Stimulated activated CD8-positive, alpha-beta memory T cell treated with anti-CD3 and anti-CD28 coated beads, Interleukin-12 subunit alpha, Interleukin-12 subunit beta, amount 100 ng/mL, for 24 hours (primary cell): ENCODE data around the gene MYO1C.
A peak's percentile ranks its signal among the peaks of the same experiment; 100 is the strongest.
"Not testable (repeated sequence)": the region's sequence is repeated elsewhere in the genome, so short reads cannot be mapped to it uniquely, and the experiment has no call there.

Source experiments
- DNase-seq: peaks from one replicate; pipeline ENCODE4 v3.0.0-alpha.2; 2020; ENCODE audit errors: extremely low read depth

Gene MYO1C, protein sequence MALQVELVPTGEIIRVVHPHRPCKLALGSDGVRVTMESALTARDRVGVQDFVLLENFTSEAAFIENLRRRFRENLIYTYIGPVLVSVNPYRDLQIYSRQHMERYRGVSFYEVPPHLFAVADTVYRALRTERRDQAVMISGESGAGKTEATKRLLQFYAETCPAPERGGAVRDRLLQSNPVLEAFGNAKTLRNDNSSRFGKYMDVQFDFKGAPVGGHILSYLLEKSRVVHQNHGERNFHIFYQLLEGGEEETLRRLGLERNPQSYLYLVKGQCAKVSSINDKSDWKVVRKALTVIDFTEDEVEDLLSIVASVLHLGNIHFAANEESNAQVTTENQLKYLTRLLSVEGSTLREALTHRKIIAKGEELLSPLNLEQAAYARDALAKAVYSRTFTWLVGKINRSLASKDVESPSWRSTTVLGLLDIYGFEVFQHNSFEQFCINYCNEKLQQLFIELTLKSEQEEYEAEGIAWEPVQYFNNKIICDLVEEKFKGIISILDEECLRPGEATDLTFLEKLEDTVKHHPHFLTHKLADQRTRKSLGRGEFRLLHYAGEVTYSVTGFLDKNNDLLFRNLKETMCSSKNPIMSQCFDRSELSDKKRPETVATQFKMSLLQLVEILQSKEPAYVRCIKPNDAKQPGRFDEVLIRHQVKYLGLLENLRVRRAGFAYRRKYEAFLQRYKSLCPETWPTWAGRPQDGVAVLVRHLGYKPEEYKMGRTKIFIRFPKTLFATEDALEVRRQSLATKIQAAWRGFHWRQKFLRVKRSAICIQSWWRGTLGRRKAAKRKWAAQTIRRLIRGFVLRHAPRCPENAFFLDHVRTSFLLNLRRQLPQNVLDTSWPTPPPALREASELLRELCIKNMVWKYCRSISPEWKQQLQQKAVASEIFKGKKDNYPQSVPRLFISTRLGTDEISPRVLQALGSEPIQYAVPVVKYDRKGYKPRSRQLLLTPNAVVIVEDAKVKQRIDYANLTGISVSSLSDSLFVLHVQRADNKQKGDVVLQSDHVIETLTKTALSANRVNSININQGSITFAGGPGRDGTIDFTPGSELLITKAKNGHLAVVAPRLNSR

DNA sequence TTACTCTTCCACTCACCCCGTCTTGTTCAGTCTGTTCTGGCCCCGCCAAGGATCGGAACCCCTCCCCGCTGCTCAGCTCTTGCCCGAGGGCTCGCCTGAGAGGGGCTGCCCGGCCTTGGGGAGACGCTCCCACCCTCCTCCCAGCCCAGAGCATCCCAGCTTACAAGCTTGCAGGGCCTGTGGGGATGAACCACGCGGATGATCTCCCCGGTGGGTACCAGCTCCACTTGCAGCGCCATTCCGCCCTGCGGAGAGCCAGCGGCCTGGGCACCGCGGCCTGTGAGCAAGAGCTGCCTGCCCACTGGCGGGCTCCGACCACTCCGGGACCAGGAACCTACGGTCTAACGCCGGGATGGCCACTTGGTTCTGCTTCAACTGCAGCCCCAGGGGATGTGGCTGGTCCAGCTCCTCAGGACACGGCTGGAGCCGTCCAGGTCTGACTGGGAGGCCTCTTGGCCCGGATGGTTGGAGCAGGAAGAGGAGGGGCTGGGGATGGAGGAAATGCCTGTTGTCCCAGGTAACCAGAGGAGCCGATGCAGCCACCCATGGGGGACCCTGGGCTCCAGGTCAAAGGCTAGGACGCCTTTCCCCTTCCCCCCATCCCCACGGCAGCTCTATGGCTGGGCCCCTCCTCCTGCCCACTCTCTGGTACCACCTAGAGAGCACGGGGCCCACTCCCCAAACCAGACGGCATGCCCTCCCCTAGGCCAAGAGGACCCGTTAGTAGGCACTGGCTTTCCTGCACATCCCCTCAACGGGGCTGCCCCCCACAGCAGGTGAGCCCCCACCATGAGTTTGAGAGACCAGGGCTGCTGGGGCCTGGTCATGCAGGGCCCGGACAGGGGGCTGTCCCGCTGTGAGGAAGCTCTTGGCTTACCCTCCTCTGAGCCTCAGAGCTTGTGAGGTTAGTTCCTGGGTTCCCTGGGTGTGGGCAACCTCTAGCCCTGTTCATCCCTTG is at the start of gene MYO1C:
Gene MYO1C (minus strand): TSS at position 438 of the 958 bp plus-strand sequence. CDS start 199 bp downstream, at position 239.
- DNase-seq = no peak

DNA sequence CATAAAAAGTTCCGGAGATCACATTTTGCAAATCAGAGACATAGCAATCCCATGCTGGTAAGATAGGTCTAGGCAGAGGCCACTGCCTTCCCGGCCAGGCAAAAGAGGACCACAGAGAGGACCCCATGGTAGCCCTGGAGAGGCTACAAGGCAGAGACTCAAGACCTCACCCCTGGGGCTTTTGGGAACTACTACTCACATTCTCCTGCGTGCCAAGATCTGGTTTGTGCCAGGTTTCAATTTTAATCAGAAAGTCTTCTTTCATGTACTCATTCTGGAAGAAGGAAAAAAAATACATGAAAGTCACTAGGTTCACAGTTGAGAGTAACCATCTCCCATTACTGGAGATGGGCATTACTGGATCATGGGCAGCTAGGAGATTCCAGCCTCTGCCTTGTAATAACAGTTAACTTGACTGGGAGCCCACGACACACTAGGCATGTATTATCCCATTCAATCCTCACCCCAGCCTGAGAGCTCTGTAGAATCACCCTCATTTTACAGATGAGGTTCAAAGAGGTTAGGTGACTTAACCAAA is 49.0 kb upstream of the MYO1C start:
- no peak for DNase-seq

DNA sequence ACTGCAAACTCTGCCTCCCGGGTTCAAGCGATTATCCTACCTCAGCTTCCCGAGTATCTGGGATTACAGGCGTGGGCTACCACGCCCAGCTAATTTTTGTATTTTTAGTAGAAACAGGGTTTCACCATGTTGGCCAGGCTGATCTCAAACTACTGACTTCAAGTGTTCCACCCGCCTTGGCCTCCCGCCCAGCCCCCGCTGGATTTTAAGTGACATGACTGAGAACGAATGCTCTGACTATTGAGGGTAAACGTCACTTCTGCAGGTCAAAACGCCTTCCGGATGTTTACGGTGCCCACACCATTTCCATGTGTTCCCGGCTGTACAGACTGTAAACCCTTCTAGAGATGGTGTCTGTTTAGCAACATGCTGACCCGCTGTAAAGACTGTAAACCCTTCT is 47.3 kb upstream of the MYO1C start:
- no peak for DNase-seq

DNA sequence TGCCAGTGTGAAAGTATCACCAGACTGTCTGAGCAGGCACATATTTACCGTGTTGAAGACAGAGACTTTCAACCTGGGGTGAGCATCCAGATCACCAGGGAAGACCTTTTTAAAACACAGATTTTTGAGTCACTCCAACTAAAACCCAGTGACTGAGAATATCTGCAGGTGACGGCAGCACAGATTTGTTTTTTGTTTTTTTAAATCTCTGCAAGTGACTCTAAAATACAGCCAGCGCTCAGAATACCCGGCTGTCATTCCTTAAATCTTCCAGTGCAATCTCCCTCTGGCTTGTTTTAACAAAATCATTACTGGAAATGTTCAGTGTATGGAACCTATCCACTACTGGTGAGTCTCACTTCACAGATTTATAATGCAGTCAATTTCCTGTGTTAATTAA is 43.3 kb upstream of the MYO1C start:
- no peak for DNase-seq

DNA sequence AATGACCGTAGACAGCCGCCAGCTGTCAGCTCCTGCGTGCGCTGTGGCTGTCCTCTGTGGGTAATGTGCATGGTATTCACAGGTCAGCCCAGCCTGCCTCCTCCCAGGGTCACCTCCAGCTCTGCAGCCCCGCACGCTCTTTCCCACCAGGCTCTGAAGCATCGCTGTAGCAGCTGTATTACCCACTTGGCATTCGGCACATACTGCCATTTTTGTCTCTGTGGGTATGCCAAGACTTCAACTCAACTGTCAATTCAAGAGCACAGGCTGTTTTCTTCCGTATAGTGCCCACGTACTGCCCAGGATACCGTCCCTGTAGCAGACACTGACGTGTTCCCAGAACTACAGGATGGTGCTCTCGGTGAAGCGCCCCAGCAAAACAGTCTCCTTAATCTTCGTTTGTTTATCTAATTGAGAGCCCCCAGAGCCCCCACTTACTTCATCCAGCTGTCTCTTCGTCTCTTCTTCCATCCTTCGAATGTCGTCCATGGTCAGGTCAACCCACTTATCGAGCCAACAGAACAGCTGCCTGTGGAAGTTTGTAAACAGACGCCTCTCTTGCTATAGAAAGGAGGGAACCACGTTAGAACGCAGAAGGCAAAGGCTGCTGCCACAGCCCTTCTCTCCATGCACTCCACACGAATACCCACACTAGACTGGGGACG is 41.3 kb upstream of the MYO1C start:
- no peak for DNase-seq

DNA sequence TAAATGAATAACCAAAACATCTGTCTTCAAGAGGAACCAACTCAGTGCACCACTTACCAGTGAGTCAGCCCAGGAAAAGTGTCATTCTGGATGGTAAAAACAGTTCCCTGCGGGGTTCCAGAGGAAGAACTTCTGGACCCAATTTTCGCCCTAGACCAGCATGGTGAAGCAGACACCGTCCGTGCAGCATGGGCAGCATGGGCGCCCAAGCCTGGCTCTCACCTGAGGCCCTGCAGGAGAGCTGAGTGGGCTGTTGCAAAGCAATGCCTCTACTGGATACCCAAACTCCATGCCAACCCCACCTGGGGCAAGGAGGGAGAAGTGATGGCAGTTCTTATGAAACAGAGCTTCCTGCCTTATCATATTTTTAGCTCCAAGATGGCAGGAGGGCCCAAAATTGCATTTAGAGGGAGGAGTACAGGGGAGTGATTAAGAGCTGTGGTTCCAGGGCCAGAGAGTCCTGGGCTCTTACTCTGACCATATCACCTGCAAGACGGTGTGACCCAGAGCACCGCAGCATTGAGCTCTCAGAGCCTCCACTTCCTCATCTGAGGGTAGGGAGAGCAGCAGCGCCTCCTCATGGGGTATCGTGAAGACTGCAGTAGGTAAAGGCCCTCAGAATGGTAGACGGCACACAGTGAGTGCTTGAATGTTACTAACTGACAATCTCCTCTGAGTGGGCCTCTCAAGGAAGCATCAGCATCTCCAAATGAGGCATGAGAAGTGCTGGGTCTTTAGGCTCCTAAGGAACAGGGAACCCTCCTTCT is 40.5 kb upstream of the MYO1C start:
- DNase-seq = no peak

DNA sequence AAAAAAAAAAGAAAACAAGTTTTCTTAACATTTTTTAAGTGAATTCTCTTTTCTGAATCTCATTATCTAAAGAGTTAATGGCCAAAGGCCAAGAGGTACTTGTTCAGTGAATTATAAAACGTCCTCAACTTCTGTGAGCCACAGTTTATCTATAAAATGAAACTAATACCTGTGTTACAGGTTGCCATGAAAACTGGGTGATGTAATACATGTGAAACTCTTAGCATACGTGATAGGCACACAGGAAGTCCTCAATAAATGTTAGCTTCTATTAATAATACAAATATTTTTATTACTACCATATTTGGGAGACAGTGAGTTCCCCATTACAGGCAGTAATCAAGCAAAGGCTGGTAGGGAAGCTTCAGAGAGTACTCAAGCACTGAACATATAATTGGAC is 37.4 kb upstream of the MYO1C start:
- DNase-seq = no peak

DNA sequence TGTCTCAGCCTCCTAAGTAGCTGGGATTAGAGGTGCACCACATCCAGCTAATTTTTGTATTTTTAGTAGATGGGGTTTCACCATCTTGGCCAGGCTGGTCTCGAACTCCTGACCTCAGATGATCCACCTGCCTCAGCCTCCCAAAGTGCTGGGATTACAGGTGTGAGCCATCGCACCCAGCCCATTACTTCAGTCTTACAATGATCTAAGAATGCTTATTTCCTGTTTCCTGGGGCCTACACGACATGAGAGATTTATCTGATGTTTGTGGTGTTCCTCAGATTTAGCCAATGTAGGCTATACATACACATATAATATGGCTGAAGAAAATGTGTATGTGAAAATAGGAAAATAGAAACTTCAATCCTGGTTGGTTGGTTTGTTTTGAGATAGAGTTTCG is 34.4 kb upstream of the MYO1C start:
- not testable (repeated sequence) for DNase-seq

DNA sequence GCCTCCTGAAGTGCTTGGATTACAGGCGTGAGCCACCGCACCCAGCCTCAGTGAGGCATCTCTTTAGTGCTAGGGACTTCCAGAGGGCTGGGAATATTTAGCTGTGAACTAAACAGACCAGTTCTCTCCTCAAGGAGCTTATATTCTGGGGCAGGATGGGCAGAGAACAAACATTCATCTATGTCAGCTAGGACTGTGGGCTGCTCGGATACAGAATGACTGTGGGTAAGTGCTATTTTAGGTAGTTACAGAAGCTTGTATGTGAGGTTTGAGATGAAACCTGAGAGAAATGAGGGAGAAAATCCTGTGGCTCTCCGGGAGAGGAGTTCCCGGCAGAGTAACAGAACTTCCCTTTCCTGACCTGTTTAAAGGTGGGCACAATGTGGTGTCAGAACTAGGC is 30.1 kb upstream of the MYO1C start:
- no peak for DNase-seq

DNA sequence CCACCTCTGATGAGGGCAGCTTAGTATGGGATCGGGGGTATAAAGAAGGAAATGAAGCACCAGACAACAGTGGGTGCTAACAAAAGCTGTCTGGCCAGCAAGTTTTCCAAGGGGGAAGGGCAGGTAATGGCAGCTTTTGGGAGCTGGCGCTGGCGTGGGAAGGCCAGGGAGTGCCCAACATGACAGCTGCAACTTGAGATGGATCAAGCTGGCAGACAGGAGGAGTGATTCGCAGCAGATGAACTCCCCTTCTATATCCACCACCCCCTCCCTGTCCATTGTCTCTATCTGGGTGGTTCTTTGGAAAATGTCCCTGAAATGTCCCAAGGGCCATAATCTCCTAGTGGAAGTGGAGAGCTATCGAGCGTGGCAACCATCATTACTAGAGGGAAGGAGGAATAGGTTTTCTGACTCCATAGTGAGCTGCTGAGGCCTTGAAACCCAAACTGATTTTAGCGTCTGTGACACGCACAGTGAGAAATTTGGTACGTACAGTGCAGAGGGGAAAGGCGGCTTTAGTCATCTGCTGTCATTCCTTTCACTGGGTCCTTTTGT is 28.7 kb upstream of the MYO1C start:
- DNase-seq = no peak

DNA sequence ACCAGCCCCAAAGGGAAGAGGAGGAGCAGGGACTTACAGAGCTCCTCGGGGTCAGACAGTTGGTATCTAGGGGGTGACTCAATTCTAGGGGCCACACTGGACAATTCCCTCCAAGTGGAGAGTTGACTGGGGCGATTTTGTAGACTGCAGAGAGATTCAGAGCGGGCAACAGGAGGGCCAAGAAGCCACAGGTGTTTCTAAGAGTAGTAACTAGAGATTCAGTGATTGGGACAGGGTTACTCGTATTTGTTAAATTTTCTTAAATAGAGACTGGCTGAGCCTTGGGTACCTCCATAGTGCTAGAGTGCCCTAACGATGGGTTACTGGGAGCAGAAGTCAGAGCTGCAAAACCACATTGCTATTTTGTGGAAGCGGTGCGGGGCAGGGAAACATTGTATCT is 27.2 kb upstream of the MYO1C start:
- no peak for DNase-seq

DNA sequence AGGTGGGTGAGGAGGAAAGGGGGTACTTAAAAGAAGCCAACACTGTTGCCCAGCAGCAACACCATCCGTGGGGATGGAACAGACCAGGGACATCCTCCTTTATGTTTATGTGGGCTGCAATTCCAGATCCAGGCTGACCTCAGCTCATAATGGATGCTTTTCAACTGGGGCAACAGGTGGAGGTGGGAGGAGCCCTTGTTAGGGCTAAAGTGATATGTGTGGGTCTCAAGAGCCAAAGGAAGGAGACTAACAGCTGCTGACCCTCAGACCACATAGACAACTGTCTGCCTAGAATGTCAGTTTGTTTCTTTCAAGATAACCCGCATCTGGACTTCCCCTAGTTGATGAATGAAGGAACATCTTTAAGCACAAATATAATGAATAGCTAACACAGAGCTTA is 25.9 kb upstream of the MYO1C start:
- DNase-seq = no peak

DNA sequence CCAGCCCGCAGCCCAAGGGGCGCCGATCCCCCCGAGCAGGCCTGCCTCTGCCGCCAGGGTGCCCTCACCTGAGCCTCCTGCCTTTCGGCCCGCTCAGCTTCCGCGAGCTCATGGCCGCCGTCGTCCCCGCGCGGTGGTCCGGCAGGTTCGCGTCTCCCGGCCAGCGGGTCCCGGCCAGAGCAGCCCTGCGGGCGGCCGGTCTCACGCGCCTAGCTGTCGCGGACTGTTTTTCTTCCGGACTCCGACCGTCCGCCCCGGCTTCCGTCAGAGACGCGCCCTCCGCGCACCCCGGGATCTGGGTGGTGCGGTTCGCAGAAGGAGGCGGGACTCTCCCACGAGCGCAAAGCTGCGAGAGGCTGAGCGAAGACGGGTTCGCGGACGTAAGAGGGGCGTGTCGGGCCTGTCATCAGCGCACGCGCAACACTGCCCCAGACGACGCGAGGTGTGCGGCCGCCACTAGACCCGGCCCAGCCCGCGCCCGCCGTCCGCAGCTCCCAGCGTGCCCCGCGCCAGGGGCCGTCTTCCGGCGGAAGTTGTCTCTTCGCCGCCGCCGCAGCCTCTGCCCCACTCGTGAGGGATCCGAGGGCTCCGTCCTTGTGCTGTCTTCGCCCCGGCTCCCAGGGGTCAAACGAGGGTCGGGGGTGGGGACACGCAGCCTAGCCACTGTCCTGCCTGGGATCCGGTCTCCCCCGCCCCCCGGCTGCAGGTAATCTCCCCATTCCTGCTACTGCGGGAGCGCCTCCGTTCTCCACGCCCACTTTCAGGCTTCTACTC is 24.1 kb upstream of the MYO1C start, which contains the start of gene INPP5K:
Gene INPP5K (minus strand): TSS at position 225 of the 774 bp plus-strand sequence. CDS start 113 bp downstream, at position 112.
- DNase-seq = peak; percentile 96

DNA sequence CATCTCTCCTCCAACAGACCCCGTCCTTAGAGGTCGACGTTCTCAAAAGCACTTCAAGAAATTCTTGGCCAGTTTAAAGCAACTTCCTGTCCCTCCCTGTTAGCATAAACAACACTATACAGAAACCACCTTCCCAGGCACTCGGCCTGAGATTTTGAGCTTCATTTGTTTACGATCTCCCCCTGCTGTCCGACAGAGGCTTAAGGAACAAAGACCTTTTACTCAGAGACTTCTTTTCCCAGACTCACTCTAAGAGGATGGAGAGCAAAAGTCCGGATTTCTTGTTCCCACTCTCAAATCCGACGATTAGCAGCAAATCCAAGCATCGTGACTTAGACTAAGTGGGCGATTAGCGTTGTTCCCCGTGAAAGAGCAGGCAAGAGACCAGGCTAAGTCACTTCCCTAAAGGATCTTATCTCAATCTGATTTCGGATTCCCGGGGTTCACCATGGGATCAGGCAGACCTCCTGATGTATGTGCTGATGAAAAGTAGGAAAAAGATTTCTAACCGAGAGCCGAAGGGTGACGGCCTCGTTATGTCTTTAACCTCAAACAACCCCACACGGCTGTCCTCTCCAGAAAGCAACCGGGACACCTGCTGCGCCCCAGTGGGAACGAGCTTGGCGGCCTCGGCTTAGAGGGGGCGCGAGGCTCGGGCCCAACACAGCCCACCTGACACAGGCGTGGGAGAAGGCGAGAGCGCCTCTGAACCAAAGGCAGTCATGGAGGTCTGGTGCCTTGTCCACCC is 23.3 kb upstream of the MYO1C start:
- no peak for DNase-seq

DNA sequence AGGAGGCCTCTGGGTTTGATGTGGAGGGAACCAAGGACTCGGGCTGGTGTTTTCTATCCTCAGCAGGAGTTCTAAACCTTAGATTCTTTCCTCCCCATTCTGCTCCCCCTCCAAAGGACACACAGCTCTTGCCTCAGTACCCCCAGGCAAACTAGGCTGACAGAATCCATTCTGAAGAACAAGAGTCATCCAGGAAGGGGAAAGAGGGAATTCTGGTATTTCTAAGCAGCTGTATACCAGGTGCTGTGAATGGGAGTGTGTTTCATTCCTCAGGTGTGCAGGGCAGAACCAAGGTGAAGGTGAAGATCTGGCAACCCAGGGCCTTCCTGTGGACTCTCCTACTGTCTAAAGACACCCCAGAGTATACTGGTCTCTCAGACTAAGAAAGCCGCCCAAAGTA is 19.9 kb upstream of the MYO1C start:
- DNase-seq = no peak

DNA sequence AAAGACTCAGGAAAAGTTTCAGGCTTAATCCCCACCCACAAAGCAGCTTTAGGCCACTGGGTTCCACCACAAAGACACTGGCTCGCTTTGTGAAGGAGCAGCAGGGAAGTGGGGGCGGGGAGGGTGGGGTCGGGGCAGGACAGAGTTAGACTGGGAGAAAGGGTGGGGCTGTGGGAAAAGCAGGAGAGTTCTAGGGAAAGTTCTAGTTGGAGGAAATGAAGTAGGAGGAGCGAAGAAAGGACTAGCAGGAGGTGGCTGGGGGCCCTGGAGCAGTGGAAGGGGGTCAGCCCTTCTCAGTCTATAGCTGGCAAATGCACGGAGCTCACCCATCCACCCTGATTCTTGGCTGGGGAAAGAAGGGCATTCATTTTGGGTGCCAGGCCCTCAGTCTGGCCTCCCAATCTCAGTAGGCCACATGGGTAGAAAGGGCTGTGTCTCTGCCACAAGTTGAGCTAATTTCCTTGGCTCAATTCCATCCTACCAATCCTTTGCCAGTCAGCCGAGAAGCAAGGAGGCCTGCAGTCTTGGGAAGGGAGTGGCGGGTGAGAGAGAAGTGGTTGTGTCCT is 19.4 kb upstream of the MYO1C start:
- no peak for DNase-seq

DNA sequence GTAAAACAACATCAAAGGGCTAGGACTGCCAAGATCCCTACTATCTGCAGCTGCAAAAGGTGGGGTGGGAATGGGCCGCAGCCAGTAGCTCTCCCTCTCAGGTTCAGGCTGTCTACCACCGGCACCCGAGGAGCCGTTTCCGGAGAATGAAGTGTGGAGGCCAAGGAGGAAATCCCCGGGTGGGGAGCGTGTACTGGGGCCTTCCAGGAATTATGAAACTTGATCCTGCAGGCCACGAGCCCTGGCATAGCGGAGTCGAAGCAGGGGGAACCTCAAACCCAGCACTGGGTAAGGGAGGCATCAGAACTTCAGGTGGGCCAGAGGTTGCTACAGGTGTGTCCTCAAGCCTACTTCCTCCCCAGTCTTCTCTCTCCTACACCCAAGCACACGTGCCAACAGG is 18.8 kb upstream of the MYO1C start:
- no peak for DNase-seq
